Measurements from ENCODE around the gene CLK2. TPM values are rescaled to one million over a fixed set of nuclear protein-coding genes. Genes with fewer than 3 reads are reported as not detected.

CLK2 gene
- total RNA-seq, 4 donors from 2014 or later = 14.4 to 51.4 (median 32.9) TPM

DNA sequence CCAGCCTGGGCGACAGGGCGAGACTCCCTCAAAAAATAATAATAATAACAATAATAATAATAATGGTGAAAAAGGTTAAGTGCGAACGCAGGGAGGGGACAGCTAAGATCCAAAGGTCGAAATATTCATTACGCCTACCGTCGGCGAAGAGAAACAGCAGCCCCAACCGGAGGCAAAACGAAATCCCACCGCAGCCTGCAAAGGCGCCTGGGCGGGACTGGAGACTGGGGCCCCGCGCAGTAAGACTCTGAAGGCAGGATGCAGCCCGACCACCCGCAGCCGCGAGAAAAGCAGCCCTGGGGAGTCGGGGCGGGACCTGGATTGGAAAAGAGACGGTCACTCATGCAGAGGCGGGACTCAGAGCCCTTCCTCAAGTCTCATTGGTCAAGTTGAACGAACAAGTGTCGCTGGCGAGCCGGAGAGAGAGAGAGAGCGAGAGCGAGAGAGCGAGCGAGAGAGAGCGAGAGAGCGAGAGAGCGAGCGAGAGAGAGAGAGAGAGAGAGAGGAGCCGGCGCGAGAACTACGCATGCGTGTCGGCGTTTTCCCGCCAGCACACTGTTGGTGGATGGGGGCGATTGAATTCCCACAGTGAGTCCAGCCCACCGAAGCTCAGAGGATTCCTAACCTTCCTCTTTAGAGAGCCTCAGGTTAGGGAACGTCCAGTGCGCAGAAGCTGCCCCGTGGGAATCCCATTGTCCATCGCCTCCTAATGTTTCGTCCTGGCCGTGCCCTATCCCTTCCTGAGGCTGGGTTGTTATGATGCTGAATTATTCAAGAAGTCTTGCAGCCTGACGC is 28.7 kb downstream of the CLK2 start:
- peaks cover 0 to 28% of the 10 kb centered on the region in 2 donors for H3K36me3 ChIP-seq
- peak overlapping the region; percentile 84 to 90 (median 88) for H3K27ac ChIP-seq
- ATAC-seq = peak; percentile 96
- H3K4me3 ChIP-seq = peak overlapping the region; percentile 49 to 55
- H3K27me3 ChIP-seq = no peaks in the 10 kb centered on the region
- H3K9me3 ChIP-seq = no peaks in the 10 kb centered on the region
- peak in 3 of 4 experiments; percentile 29 to 94 (median 73) for TF ChIP-seq CTCF (IDR thresholded peaks at IDR 0.05)
- peak; percentile 94 for TF ChIP-seq POLR2AphosphoS5 (IDR thresholded peaks at IDR 0.05)
- TF ChIP-seq EP300 (IDR thresholded peaks at IDR 0.05) = no peak
- TF ChIP-seq POLR2A (IDR thresholded peaks at IDR 0.05) = peak; percentile 71 to 92
- H3K4me1 ChIP-seq = peaks cover 0 to 54% (median 15%) of the 10 kb centered on the region in 3 donors
- WGBS, 2 donors (ENCODE audit: low coverage in 1 of 2) = 0 to 1% methylated on average over 23 to 49 of the region's 53 CpGs

GRCh38 chr1:155242805-155243358 is 30.4 kb downstream of the CLK2 start:
- ATAC-seq = no peak

GRCh38 chr1:155241841-155242264 is 31.5 kb downstream of the CLK2 start:
- Histone ChIP-seq H3K4me3 (no peak overlapping the region), H3K4me1 (peaks cover 0 to 54% (median 15%) of the 10 kb centered on the region in 3 donors), H3K36me3 (peaks cover 0 to 32% of the 10 kb centered on the region in 2 donors), H3K27ac (peak overlapping the region in 2 of 4 donors; percentile 4 to 89), H3K27me3 (no peaks in the 10 kb centered on the region), H3K9me3 (no peaks in the 10 kb centered on the region)
- TF ChIP-seq POLR2A (IDR thresholded peaks at IDR 0.05) = no peak
- TF ChIP-seq POLR2AphosphoS5 (IDR thresholded peaks at IDR 0.05) = no peak
- TF ChIP-seq CTCF (IDR thresholded peaks at IDR 0.05) = no peak
- no peak for TF ChIP-seq EP300 (IDR thresholded peaks at IDR 0.05)
- WGBS, 2 donors (ENCODE audit: low coverage in 1 of 2) = 0 to 58% methylated on average over 1 to 4 of the region's 4 CpGs
- ATAC-seq = no peak

More at GRCh38 chr1:155242805-155243358, 30.4 kb downstream of the CLK2 start:
- H3K27ac ChIP-seq = peak overlapping the region; percentile 84 to 90 (median 88)
- peaks cover 0 to 54% (median 15%) of the 10 kb centered on the region in 3 donors for H3K4me1 ChIP-seq
- no peaks in the 10 kb centered on the region for H3K27me3 ChIP-seq
- 45 to 71% methylated on average over 2 of the region's 3 CpGs for WGBS, 2 donors (ENCODE audit: low coverage in 1 of 2)
- peaks cover 0 to 32% of the 10 kb centered on the region in 2 donors for H3K36me3 ChIP-seq
- no peaks in the 10 kb centered on the region for H3K9me3 ChIP-seq
- no peak overlapping the region for H3K4me3 ChIP-seq
- no peak for TF ChIP-seq CTCF (IDR thresholded peaks at IDR 0.05)
- TF ChIP-seq POLR2A (IDR thresholded peaks at IDR 0.05) = no peak
- TF ChIP-seq EP300 (IDR thresholded peaks at IDR 0.05) = no peak
- TF ChIP-seq POLR2AphosphoS5 (IDR thresholded peaks at IDR 0.05) = no peak

GRCh38 chr1:155241069-155241679 is 32.1 kb downstream of the CLK2 start:
- 14 to 19% methylated on average over 4 of the region's 4 CpGs for WGBS, 2 donors (ENCODE audit: low coverage in 1 of 2)
- ATAC-seq = no peak
- no peaks in the 10 kb centered on the region for H3K9me3 ChIP-seq
- TF ChIP-seq POLR2A (IDR thresholded peaks at IDR 0.05) = no peak
- no peak for TF ChIP-seq CTCF (IDR thresholded peaks at IDR 0.05)
- TF ChIP-seq EP300 (IDR thresholded peaks at IDR 0.05) = no peak
- no peak for TF ChIP-seq POLR2AphosphoS5 (IDR thresholded peaks at IDR 0.05)
- H3K36me3 ChIP-seq = peaks cover 0 to 38% of the 10 kb centered on the region in 2 donors
- H3K27ac ChIP-seq = peak overlapping the region in 2 of 4 donors; percentile 45 to 89
- no peaks in the 10 kb centered on the region for H3K27me3 ChIP-seq
- H3K4me3 ChIP-seq = peak overlapping the region; percentile 30 to 45
- peaks cover 0 to 54% (median 15%) of the 10 kb centered on the region in 3 donors for H3K4me1 ChIP-seq
